ENCODE data around the gene NOL3. TPM values are rescaled to one million over a fixed set of nuclear protein-coding genes. Genes with fewer than 3 reads are reported as not detected.
A peak's percentile ranks its signal among the peaks of the same experiment; 100 is the strongest.

Gene NOL3
- polyA plus RNA-seq, 1 of the 3 experiments (the other 2 are of a cell fraction) = 34.1 TPM

DNA sequence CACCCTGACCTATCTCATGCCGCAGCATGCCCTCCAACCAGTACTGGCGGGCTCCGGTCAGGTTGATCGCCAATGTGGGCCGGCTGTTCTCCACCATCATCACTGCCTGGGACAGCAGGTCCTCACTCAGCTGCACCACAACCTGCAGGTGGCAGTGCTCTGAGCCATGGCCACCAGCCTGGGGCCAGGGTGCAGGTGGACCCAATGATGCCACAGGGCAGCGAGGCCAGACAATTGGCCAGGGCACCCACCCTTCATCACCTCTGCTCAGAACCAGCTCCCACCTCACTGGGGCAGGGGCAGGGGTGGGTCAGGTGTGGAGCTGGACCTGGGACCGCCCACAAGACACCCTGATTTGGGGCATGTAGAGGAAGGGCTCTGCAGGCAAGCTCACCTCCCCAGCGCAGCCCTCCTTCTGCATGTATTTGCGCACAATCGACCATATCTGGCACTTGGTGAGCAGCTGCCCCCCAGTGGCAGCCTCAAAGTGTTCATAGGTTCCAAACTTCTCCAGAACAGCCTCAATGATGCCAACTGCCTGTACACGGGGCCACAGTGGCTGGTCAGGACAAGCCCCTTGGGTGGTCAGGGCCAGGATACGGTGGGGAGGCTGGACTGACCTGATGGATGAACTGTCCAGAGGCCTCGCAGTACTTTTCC, 9.2 kb downstream of the NOL3 start:
- 92% methylated on average over 7 of the region's 13 CpGs for WGBS (ENCODE audit: low lambda C conversion rate)
- peaks cover 6 to 8% of the 10 kb centered on the region in 2 experiments for H3K36me3 ChIP-seq (replicated peaks in 1 of 2; ENCODE audit: control insufficient read depth in 1 of 2, insufficient read depth in 2 of 2, low read length in 1 of 2)
- POLR2A ChIA-PET = interaction anchor here (1.0 kb wide), 1 partner anchor 66 kb away, joined by 4 read pairs; no protein-coding TSS in a partner anchor
- H4K20me1 ChIP-seq (ENCODE audit: insufficient read depth) = peaks cover 10% of the 10 kb centered on the region
- H3K27me3 ChIP-seq (ENCODE audit: insufficient read depth) = no peaks in the 10 kb centered on the region
- H3K4me3 ChIP-seq (ENCODE audit: low read depth in 2 of 2, low read length in 1 of 2) = no peak overlapping the region
- no peak overlapping the region for H3K4me2 ChIP-seq
- H2AFZ ChIP-seq (ENCODE audit: low read depth) = no peak overlapping the region
- CTCF ChIA-PET = interaction anchor here (0.9 to 2.8 kb wide), 8 partner anchors 9 to 226 kb away, joined by 3 to 10 read pairs (median 4); partner anchors contain the start of gene NOL3
- DNase-seq = no peak
- no peak overlapping the region; a peak in 1 of 4 replicates for H3K27ac ChIP-seq (ENCODE audit: low read depth in 2 of 2, low read length in 1 of 2)
- no peak overlapping the region for H3K9ac ChIP-seq
- H3K4me1 ChIP-seq (ENCODE audit: control insufficient read depth in 1 of 2, insufficient read depth in 2 of 2, low read depth in 1 of 2, low read length in 1 of 2) = peaks cover 12 to 51% of the 10 kb centered on the region in 2 experiments; a peak in 3 of 4 replicates
- no peaks in the 10 kb centered on the region for H3K9me3 ChIP-seq
- H3K9me2 ChIP-seq = no peaks in the 10 kb centered on the region
- H3F3A ChIP-seq (replicated peaks; ENCODE audit: insufficient read depth) = peaks cover 32% of the 10 kb centered on the region
- TF ChIP-seq, protein P1, sequence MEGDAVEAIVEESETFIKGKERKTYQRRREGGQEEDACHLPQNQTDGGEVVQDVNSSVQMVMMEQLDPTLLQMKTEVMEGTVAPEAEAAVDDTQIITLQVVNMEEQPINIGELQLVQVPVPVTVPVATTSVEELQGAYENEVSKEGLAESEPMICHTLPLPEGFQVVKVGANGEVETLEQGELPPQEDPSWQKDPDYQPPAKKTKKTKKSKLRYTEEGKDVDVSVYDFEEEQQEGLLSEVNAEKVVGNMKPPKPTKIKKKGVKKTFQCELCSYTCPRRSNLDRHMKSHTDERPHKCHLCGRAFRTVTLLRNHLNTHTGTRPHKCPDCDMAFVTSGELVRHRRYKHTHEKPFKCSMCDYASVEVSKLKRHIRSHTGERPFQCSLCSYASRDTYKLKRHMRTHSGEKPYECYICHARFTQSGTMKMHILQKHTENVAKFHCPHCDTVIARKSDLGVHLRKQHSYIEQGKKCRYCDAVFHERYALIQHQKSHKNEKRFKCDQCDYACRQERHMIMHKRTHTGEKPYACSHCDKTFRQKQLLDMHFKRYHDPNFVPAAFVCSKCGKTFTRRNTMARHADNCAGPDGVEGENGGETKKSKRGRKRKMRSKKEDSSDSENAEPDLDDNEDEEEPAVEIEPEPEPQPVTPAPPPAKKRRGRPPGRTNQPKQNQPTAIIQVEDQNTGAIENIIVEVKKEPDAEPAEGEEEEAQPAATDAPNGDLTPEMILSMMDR (IDR thresholded peaks at IDR 0.05) = peak; percentile 30; the same call in 1 of the 2 replicates
- TF ChIP-seq FOXJ3 (CRISPR knock-in tag; IDR thresholded peaks at IDR 0.05) = no peak
- TF ChIP-seq, protein P2, sequence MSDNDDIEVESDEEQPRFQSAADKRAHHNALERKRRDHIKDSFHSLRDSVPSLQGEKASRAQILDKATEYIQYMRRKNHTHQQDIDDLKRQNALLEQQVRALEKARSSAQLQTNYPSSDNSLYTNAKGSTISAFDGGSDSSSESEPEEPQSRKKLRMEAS (IDR thresholded peaks at IDR 0.05; ENCODE audit: low read depth) = no peak
- H3K79me2 ChIP-seq (ENCODE audit: insufficient read depth) = peaks cover 30% of the 10 kb centered on the region

DNA sequence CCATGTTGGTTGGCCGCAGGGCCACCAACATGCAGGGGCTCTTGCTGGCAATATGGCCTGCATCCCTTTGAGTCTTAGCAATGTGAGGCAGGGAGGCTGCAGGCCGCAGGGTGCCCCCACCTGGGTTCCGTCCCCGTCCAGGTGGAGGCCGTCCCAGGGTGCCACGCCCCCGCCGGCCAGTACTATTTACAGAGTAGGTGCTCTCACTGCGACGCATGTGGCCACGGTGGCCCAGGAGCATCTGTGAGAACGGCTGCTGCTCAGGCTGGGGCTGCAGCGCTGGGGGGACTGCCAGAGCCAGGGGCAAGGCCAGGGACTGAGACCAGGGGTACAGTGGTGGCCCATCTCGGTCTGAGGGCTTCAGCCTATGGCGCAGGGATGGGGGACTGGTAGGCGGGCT, 9.8 kb downstream of the NOL3 start:
- no peaks in the 10 kb centered on the region for H3K9me3 ChIP-seq
- no peak overlapping the region for H3K27ac ChIP-seq (ENCODE audit: low read depth in 2 of 2, low read length in 1 of 2)
- no peaks in the 10 kb centered on the region for H3K9me2 ChIP-seq
- H3K79me2 ChIP-seq (ENCODE audit: insufficient read depth) = peaks cover 25% of the 10 kb centered on the region
- CTCF ChIA-PET = interaction anchor here (0.7 to 2.8 kb wide), 8 partner anchors 14 to 664 kb away, joined by 3 to 10 read pairs (median 4); no protein-coding TSS in a partner anchor
- H3K4me1 ChIP-seq (ENCODE audit: control insufficient read depth in 1 of 2, insufficient read depth in 2 of 2, low read depth in 1 of 2, low read length in 1 of 2) = peaks cover 6 to 51% of the 10 kb centered on the region in 2 experiments; a peak in 3 of 4 replicates
- peaks cover 10% of the 10 kb centered on the region for H4K20me1 ChIP-seq (ENCODE audit: insufficient read depth)
- peaks cover 3 to 5% of the 10 kb centered on the region in 2 experiments for H3K36me3 ChIP-seq (replicated peaks in 1 of 2; ENCODE audit: control insufficient read depth in 1 of 2, insufficient read depth in 2 of 2, low read length in 1 of 2)
- H3K4me3 ChIP-seq (ENCODE audit: low read depth in 2 of 2, low read length in 1 of 2) = no peak overlapping the region
- WGBS (ENCODE audit: low lambda C conversion rate) = 94% methylated on average over 11 of the region's 16 CpGs
- DNase-seq = no peak
- no peak overlapping the region for H2AFZ ChIP-seq (ENCODE audit: low read depth)
- no peaks in the 10 kb centered on the region for H3K27me3 ChIP-seq (ENCODE audit: insufficient read depth)
- H3K4me2 ChIP-seq = no peak overlapping the region
- TF ChIP-seq TEAD4 (IDR thresholded peaks at IDR 0.05; ENCODE audit: borderline replicate concordance, insufficient read depth) (no peak), GATA2 (CRISPR knock-in tag; IDR thresholded peaks at IDR 0.05) (no peak), RAD21 (IDR thresholded peaks at IDR 0.05; ENCODE audit: low read length) (no peak), NRF1 (IDR thresholded peaks at IDR 0.05; ENCODE audit: low read depth, low read length) (no peak), ELF1 (IDR thresholded peaks at IDR 0.05) (no peak), EP300 (IDR thresholded peaks at IDR 0.05; ENCODE audit: borderline replicate concordance in 1 of 2, low read depth in 1 of 2, low read length in 1 of 2) (no peak), RFX5 (IDR thresholded peaks at IDR 0.05; ENCODE audit: low read length) (no peak), TCF12 (IDR thresholded peaks at IDR 0.05) (no peak), JUND (IDR thresholded peaks at IDR 0.05) (no peak), SIN3A (IDR thresholded peaks at IDR 0.05; ENCODE audit: borderline replicate concordance, low read depth, low read length) (no peak), GABPA (IDR thresholded peaks at IDR 0.05; ENCODE audit: low read depth) (no peak), NFIC (IDR thresholded peaks at IDR 0.05; ENCODE audit: borderline replicate concordance) (no peak), YY1 (IDR thresholded peaks at IDR 0.05; ENCODE audit: low read depth) (no peak)
- TF ChIP-seq, protein P3, sequence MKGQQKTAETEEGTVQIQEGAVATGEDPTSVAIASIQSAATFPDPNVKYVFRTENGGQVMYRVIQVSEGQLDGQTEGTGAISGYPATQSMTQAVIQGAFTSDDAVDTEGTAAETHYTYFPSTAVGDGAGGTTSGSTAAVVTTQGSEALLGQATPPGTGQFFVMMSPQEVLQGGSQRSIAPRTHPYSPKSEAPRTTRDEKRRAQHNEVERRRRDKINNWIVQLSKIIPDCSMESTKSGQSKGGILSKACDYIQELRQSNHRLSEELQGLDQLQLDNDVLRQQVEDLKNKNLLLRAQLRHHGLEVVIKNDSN (IDR thresholded peaks at IDR 0.05; ENCODE audit: borderline replicate concordance, low read depth) = no peak
- TF ChIP-seq, protein P4, sequence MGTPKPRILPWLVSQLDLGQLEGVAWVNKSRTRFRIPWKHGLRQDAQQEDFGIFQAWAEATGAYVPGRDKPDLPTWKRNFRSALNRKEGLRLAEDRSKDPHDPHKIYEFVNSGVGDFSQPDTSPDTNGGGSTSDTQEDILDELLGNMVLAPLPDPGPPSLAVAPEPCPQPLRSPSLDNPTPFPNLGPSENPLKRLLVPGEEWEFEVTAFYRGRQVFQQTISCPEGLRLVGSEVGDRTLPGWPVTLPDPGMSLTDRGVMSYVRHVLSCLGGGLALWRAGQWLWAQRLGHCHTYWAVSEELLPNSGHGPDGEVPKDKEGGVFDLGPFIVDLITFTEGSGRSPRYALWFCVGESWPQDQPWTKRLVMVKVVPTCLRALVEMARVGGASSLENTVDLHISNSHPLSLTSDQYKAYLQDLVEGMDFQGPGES (IDR thresholded peaks at IDR 0.05; ENCODE audit: low read depth, low read length) = no peak
- TF ChIP-seq, protein P5, sequence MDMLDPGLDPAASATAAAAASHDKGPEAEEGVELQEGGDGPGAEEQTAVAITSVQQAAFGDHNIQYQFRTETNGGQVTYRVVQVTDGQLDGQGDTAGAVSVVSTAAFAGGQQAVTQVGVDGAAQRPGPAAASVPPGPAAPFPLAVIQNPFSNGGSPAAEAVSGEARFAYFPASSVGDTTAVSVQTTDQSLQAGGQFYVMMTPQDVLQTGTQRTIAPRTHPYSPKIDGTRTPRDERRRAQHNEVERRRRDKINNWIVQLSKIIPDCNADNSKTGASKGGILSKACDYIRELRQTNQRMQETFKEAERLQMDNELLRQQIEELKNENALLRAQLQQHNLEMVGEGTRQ (IDR thresholded peaks at IDR 0.05; ENCODE audit: borderline replicate concordance, low read depth, low read length) = no peak
- TF ChIP-seq, protein P6, sequence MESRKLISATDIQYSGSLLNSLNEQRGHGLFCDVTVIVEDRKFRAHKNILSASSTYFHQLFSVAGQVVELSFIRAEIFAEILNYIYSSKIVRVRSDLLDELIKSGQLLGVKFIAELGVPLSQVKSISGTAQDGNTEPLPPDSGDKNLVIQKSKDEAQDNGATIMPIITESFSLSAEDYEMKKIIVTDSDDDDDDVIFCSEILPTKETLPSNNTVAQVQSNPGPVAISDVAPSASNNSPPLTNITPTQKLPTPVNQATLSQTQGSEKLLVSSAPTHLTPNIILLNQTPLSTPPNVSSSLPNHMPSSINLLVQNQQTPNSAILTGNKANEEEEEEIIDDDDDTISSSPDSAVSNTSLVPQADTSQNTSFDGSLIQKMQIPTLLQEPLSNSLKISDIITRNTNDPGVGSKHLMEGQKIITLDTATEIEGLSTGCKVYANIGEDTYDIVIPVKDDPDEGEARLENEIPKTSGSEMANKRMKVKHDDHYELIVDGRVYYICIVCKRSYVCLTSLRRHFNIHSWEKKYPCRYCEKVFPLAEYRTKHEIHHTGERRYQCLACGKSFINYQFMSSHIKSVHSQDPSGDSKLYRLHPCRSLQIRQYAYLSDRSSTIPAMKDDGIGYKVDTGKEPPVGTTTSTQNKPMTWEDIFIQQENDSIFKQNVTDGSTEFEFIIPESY (IDR thresholded peaks at IDR 0.05; ENCODE audit: borderline replicate concordance, low read depth) = no peak
- no peak overlapping the region for H3K9ac ChIP-seq
- POLR2A ChIA-PET = no interaction called here
- H3F3A ChIP-seq (replicated peaks; ENCODE audit: insufficient read depth) = peaks cover 33% of the 10 kb centered on the region
